Adrenal gland (tissue), 12 donors: ENCODE results near the gene FHIT. TPM values are rescaled to one million over a fixed set of nuclear protein-coding genes. Genes with fewer than 3 reads are reported as not detected.

Experiments used
- DNase-seq, 7 donors: peaks; one replicate each; pipeline ENCODE4 v3.0.0-alpha.2; 2019 to 2020
- H3K27ac ChIP-seq, 5 donors: fragments of 200-600 bp; sonication (generic) in 4 of 5; 1 replicate in 3 of 5; 2 replicates in 2 of 5; pipeline versions ENCODE4 v1.5.1 to v1.8.0; 2016 to 2020; ENCODE audit warnings: mild to moderate bottlenecking in 1 of 5
- H3K27me3 ChIP-seq: fragments of 200-600 bp; 2 replicates; pipeline ENCODE4 v1.8.0; 2021
- H3K36me3 ChIP-seq, 2 donors: fragments of 200-600 bp; replicated peaks in 1 of 2; 1 replicate in 1 of 2; 2 replicates in 1 of 2; pipeline versions ENCODE4 v1.5.1 to v1.8.0; 2018 to 2022
- H3K4me1 ChIP-seq, 2 donors: fragments of 200-600 bp; replicated peaks in 1 of 2; 1 replicate in 1 of 2; 2 replicates in 1 of 2; pipeline versions ENCODE4 v1.5.1 to v1.8.0; 2018 to 2021
- H3K4me3 ChIP-seq, 4 donors: fragments of 200-600 bp; sonication (generic) in 3 of 4; one replicate each; pipeline ENCODE4 v1.5.1; 2016 to 2018
- H3K9me3 ChIP-seq, 3 donors: fragments of 200-600 bp; sonication (generic) in 1 of 3; replicated peaks in 1 of 3; 1 replicate in 2 of 3; 2 replicates in 1 of 3; pipeline versions ENCODE4 v1.5.1 to v1.8.0; 2016 to 2021
- CTCF ChIP-seq, 6 experiments: fragments of 450-650 bp in 4 of 6; fragments of 200-600 bp in 2 of 6; sonication (generic) in 1 of 6; IDR thresholded peaks; 1 replicate in 5 of 6; 2 replicates in 1 of 6; pipeline versions ENCODE4 v1.5.1 to v1.8.0; 2016 to 2021; ENCODE audit warnings: antibody characterized with exemption in 6 of 6, mild to moderate bottlenecking in 2 of 6, moderate library complexity in 1 of 6
- POLR2A ChIP-seq, 2 donors: fragments of 450-650 bp; IDR thresholded peaks; one replicate each; pipeline ENCODE4 v1.6.1; 2017; ENCODE audit warnings: antibody characterized with exemption in 2 of 2, mild to moderate bottlenecking in 2 of 2, moderate library complexity in 1 of 2
- WGBS, 4 donors: extraction: QIAGEN DNeasy Blood & Tissue Kit in 2 of 4; methylation state at CpG; one replicate each; pipeline versions ENCODE4 v1.1.5 to v1.1.7; 2013 to 2017; 5-methylcytosine and 5-hydroxymethylcytosine counted together
- intact Hi-C, 2 donors: fragments of 100-400 bp; cut with DNase I; formaldehyde crosslinking; loops; one replicate each; pipeline versions ENCODE4 v1.14.1 to v1.15.0; 2022 to 2023
- polyA plus RNA-seq, 3 donors: library from polyadenylated mRNA; stranded (reverse); fragments of 200-250 nt in 2 of 3; fragments of 350-450 nt in 1 of 3; fragmentation: Illumina TruSeq in 1 of 3; extraction: RNeasy Lipid Tissue Mini Kit (QIAGEN cat#74804) in 1 of 3; gene quantifications; one replicate each; pipeline ENCODE4 v1.2.3, GENCODE V29; 2013 to 2014
- total RNA-seq, 9 donors: library from RNA; depleted of rRNA in 4 of 9; stranded (reverse); fragments of >200 nt in 4 of 9; fragments of 120-200 nt in 1 of 9; fragmentation: NEBNext Ultra II Directional in 1 of 9; extraction: Animal tissue kit (Norgen Biotek cat#: 25700) in 1 of 9; gene quantifications; one replicate each; pipeline versions ENCODE4 v1.1.0 to v1.2.4, GENCODE V29; 2013 to 2023
- donor health status: healthy with polysubstance abuse.
- donor health status: Bipolar disorder and iron deficiency.
- donor health status: DM: yes; HTN: yes; CAD: no.
- donor health status: DM: no; HTN: no; CAD: no.
- donor health status: DM: no; HTN: no; CAD: no.
- donor health status: DM: yes; HTN: yes; CAD: no.

FHIT gene
- total and polyA plus RNA-seq, 12 donors: 14.1 to 43.9 (median 28.8) TPM

DNA sequence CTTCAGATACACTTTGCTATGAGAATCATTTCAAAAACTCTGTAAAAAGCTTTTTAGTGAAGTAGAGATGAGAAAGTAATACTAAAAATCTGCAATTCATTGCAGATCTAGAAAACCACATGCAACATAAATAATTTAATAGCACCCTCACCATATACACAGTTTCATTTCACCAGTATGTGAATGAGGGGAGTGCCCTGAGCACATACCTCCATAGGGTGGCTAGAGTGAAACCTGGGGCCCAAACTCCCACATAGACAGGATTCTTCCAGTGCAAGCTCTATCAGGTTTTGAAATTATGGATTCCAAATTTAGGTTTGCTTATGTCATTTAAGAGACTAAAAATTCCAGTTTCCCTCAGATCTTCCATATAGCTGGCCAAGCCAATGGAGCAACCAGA lies 1228.1 kb downstream of the FHIT start:
- no peak for DNase-seq
- H3K4me3 ChIP-seq: no peak overlapping the region
- no peaks in the 10 kb centered on the region for H3K36me3 ChIP-seq
- no peaks in the 10 kb centered on the region for H3K27me3 ChIP-seq
- H3K9me3 ChIP-seq: no peaks in the 10 kb centered on the region
- no peak overlapping the region for H3K27ac ChIP-seq
- intact Hi-C loops: no loop called here
- H3K4me1 ChIP-seq: no peaks in the 10 kb centered on the region
- TF ChIP-seq CTCF (IDR thresholded peaks at IDR 0.05) (no peak), POLR2A (IDR thresholded peaks at IDR 0.05) (no peak)

DNA sequence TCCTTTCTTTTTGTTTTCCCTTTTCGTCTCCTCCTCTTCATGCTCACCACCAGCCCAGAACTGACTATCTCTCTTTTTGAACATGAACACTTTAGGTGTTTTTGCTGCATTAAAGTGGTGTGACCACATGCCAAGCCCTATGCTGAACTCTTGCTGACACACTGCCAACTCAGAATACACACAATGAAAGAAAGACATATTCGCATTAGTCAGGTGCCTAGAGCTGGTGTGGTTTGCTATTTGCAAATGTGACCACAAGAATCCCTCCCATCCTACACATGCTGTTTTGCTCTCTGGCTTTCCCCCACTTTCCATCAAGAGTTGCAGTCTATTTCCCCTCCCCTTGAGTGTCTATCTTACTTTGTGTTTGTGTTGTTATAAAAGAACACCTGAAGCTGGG lies 1233.6 kb downstream of the FHIT start:
- H3K27ac ChIP-seq: no peak overlapping the region
- no peaks in the 10 kb centered on the region for H3K9me3 ChIP-seq
- no peaks in the 10 kb centered on the region for H3K4me1 ChIP-seq
- no peak for DNase-seq
- WGBS, 4 donors: 83 to 90% (median 87%) methylated on average over 2 of the region's 2 CpGs
- no peaks in the 10 kb centered on the region for H3K36me3 ChIP-seq
- intact Hi-C loops: no loop called here
- H3K4me3 ChIP-seq: no peak overlapping the region
- TF ChIP-seq CTCF (IDR thresholded peaks at IDR 0.05) (no peak), POLR2A (IDR thresholded peaks at IDR 0.05) (no peak)
- no peaks in the 10 kb centered on the region for H3K27me3 ChIP-seq

- no peaks in the 10 kb centered on the region for H3K36me3 ChIP-seq
- no peaks in the 10 kb centered on the region for H3K4me1 ChIP-seq
- H3K27me3 ChIP-seq: no peaks in the 10 kb centered on the region
- DNase-seq: no peak
- no peak overlapping the region for H3K4me3 ChIP-seq
- 78 to 90% (median 87%) methylated on average over 6 of the region's 6 CpGs for whole genome bisulfite sequencing, 4 donors
- H3K9me3 ChIP-seq: no peaks in the 10 kb centered on the region
- no peak overlapping the region for H3K27ac ChIP-seq
- TF ChIP-seq POLR2A (IDR thresholded peaks at IDR 0.05) (no peak), CTCF (IDR thresholded peaks at IDR 0.05) (no peak)
- intact Hi-C loops: no loop called here
These were observed 1236.1 kb downstream of the FHIT start for GRCh38 chr3:60015032-60015705.

- Histone ChIP-seq H3K27ac (no peak overlapping the region), H3K9me3 (no peaks in the 10 kb centered on the region), H3K4me3 (no peak overlapping the region), H3K4me1 (no peaks in the 10 kb centered on the region), H3K36me3 (no peaks in the 10 kb centered on the region), H3K27me3 (no peaks in the 10 kb centered on the region)
- intact Hi-C loops: no loop called here
- WGBS, 4 donors: 60 to 82% (median 66%) methylated on average over 1 of the region's 1 CpG
- no peak for TF ChIP-seq POLR2A (IDR thresholded peaks at IDR 0.05)
- no peak for TF ChIP-seq CTCF (IDR thresholded peaks at IDR 0.05)
- no peak for DNase-seq
These were observed 1238.0 kb downstream of the FHIT start for GRCh38 chr3:60013241-60013640.
